ENCODE results near the gene PLXNA1. TPM values are rescaled to one million over a fixed set of nuclear protein-coding genes. Genes with fewer than 3 reads are reported as not detected.

PLXNA1 gene
- total and polyA plus RNA-seq, 10 of the 15 experiments (the other 5 are each of a cell fraction or from before 2014, with no cell fraction given) = 0.03 to 16.4 (median 2.5) TPM

- Histone ChIP-seq H3K4me1 (ENCODE audit: control insufficient read depth, insufficient read depth, low read length) (peaks cover 9% of the 10 kb centered on the region), H3K27me3 (replicated peaks in 1 of 2; ENCODE audit: control insufficient read depth in 2 of 2, insufficient read depth in 2 of 2, low read length in 1 of 2) (no peaks in the 10 kb centered on the region), H3K4me3 (no peak overlapping the region), H3K4me2 (ENCODE audit: control insufficient read depth, insufficient read depth) (no peak overlapping the region), H3K79me2 (ENCODE audit: control insufficient read depth, insufficient read depth, low read length) (no peaks in the 10 kb centered on the region; the same call in none of the 2 replicates), H3K27ac (ENCODE audit: control insufficient read depth, insufficient read depth) (no peak overlapping the region), H3K36me3 (ENCODE audit: control insufficient read depth in 2 of 2, insufficient read depth in 2 of 2, low read length in 1 of 2) (no peaks in the 10 kb centered on the region), H3K9me3 (replicated peaks; ENCODE audit: control insufficient read depth, insufficient read depth, low read length) (no peaks in the 10 kb centered on the region; the same call in 2 of the 3 replicates), H2AFZ (ENCODE audit: control insufficient read depth, low read depth, low read length) (no peak overlapping the region), H4K20me1 (ENCODE audit: control insufficient read depth, insufficient read depth) (no peaks in the 10 kb centered on the region), H3K9ac (ENCODE audit: control insufficient read depth, insufficient read depth, low read length) (no peak overlapping the region)
- intact Hi-C loops (cut with micrococcal nuclease; ENCODE audit: unreplicated experiment) = loop anchor here (10.0 kb wide), 2 partner anchors 474 to 564 kb away; no protein-coding TSS in a partner anchor
- TF ChIP-seq POLR2AphosphoS2 (IDR thresholded peaks at IDR 0.05; ENCODE audit: low read depth, low read length) = no peak
- ChIA-PET SMC1A (ENCODE audit: uncharacterized antibody, unreplicated experiment) (interaction anchor here (1.1 kb wide), 2 partner anchors 24 to 227 kb away, joined by 3 to 4 read pairs; no protein-coding TSS in a partner anchor), CTCF (interaction anchor here (0.9 to 4.5 kb wide), 3 partner anchors 42 to 472 kb away, joined by 3 to 45 read pairs (median 5); no protein-coding TSS in a partner anchor), RAD21 (ENCODE audit: unreplicated experiment) (no interaction called here), POLR2A (no interaction called here)
- BruUV-seq (replicated peaks) = no TSS peak
- ATAC-seq (no peak), FAIRE-seq (no peak), DNase-seq (ENCODE audit: low read depth, low spot score) (no peak)
- WGBS (ENCODE audit: insufficient coverage, insufficient replicate concordance, low lambda C conversion rate, missing lambda C conversion rate) = 57% methylated on average over 15 of the region's 15 CpGs
- in situ Hi-C loops (cut with MboI) = no loop called here
Observed at GRCh38 chr3:126980266-126980811, 2.6 kb upstream of the PLXNA1 start.

- ATAC-seq = peak; percentile 78
- H3K9me3 ChIP-seq (replicated peaks; ENCODE audit: control insufficient read depth, insufficient read depth, low read length) = no peaks in the 10 kb centered on the region; the same call in 2 of the 3 replicates
- ChIA-PET SMC1A (ENCODE audit: uncharacterized antibody, unreplicated experiment) (interaction anchor here (0.8 to 1.2 kb wide), 4 partner anchors 21 to 230 kb away, joined by 3 to 9 read pairs (median 4); no protein-coding TSS in a partner anchor), POLR2A (interaction anchor here (0.6 to 2.0 kb wide), 3 partner anchors 28 to 304 kb away, joined by 3 to 5 read pairs (median 4); no protein-coding TSS in a partner anchor), RAD21 (ENCODE audit: unreplicated experiment) (interaction anchor here (1.0 to 3.7 kb wide), 4 partner anchors 44 to 236 kb away, joined by 3 to 36 read pairs (median 4); no protein-coding TSS in a partner anchor), CTCF (interaction anchor here (0.6 to 4.5 kb wide), 14 partner anchors 9 to 279 kb away, joined by 3 to 45 read pairs (median 4); no protein-coding TSS in a partner anchor)
- BruUV-seq (replicated peaks) = no TSS peak
- H2AFZ ChIP-seq (ENCODE audit: control insufficient read depth, low read depth, low read length) = peak overlapping the region; percentile 84
- peak; percentile 92 for FAIRE-seq
- H3K79me2 ChIP-seq (ENCODE audit: control insufficient read depth, insufficient read depth, low read length) = no peaks in the 10 kb centered on the region; the same call in none of the 2 replicates
- peak overlapping the region; percentile 90 for H3K4me2 ChIP-seq (ENCODE audit: control insufficient read depth, insufficient read depth)
- H4K20me1 ChIP-seq (ENCODE audit: control insufficient read depth, insufficient read depth) = no peaks in the 10 kb centered on the region
- peak overlapping the region; percentile 50; the same call in 1 of the 2 replicates for H3K4me3 ChIP-seq
- peak; percentile 38 for DNase-seq (ENCODE audit: low read depth, low spot score)
- no peaks in the 10 kb centered on the region for H3K36me3 ChIP-seq (ENCODE audit: control insufficient read depth in 2 of 2, insufficient read depth in 2 of 2, low read length in 1 of 2)
- no peaks in the 10 kb centered on the region for H3K27me3 ChIP-seq (replicated peaks in 1 of 2; ENCODE audit: control insufficient read depth in 2 of 2, insufficient read depth in 2 of 2, low read length in 1 of 2)
- H3K9ac ChIP-seq (ENCODE audit: control insufficient read depth, insufficient read depth, low read length) = peak overlapping the region; percentile 57
- H3K4me1 ChIP-seq (ENCODE audit: control insufficient read depth, insufficient read depth, low read length) = peaks cover 9% of the 10 kb centered on the region
- in situ Hi-C loops (cut with MboI) (no loop called here), intact Hi-C loops (cut with micrococcal nuclease; ENCODE audit: unreplicated experiment) (loop anchor here (1.0 to 10.0 kb wide), 7 partner anchors 20 to 563 kb away; no protein-coding TSS in a partner anchor)
- H3K27ac ChIP-seq (ENCODE audit: control insufficient read depth, insufficient read depth) = peak overlapping the region; percentile 67
- 1% methylated on average over 12 of the region's 12 CpGs for WGBS (ENCODE audit: insufficient coverage, insufficient replicate concordance, low lambda C conversion rate, missing lambda C conversion rate)
- TF ChIP-seq IKZF1 (conservative IDR thresholded peaks at IDR 0.05) (peak; percentile 95), POU2F2 (IDR thresholded peaks at IDR 0.05; ENCODE audit: borderline replicate concordance, low read depth, low read length) (no peak), NR2F1 (conservative IDR thresholded peaks at IDR 0.05) (0 out of 2 replicates have a peak, but pooled peaks have one; percentile 23), EGR1 (IDR thresholded peaks at IDR 0.05; ENCODE audit: borderline replicate concordance in 1 of 2, low read depth in 2 of 2, low read length in 2 of 2) (peak in 1 of 2 experiments; percentile 68; a peak in 1 of 3 replicates), MEF2B (IDR thresholded peaks at IDR 0.05; ENCODE audit: partially characterized antibody, poor library complexity, severe bottlenecking) (peak; percentile 65), CREM (IDR thresholded peaks at IDR 0.05; ENCODE audit: low read depth) (peak; percentile 44; the same call in 1 of the 2 replicates), E4F1 (IDR thresholded peaks at IDR 0.05; ENCODE audit: borderline replicate concordance, partially characterized antibody) (no peak), TCF12 (IDR thresholded peaks at IDR 0.05; ENCODE audit: low read depth, low read length) (peak; percentile 58; the same call in 1 of the 2 replicates), RCOR1 (conservative IDR thresholded peaks at IDR 0.05; ENCODE audit: low read depth, low read length) (0 out of 2 replicates have a peak, but pooled peaks have one; percentile 13), POLR2AphosphoS5 (IDR thresholded peaks at IDR 0.05; ENCODE audit: low read length) (peak; percentile 55; the same call in 1 of the 2 replicates), PKNOX1 (IDR thresholded peaks at IDR 0.05) (no peak)
Observed at GRCh38 chr3:126982126-126982470, 817 bp upstream of the PLXNA1 start.
